Neural progenitor cell (in vitro differentiated cells): ENCODE measurements around the gene BMPR1B. TPM values are rescaled to one million over a fixed set of nuclear protein-coding genes. Genes with fewer than 3 reads are reported as not detected.

ENCODE experiments used
- DNase-seq: peaks from one replicate; pipeline ENCODE4 v3.0.0-alpha.2; 2016; ENCODE audit warnings: low spot score
- H2AFZ ChIP-seq: fragments of 200-600 bp; sonication (generic); replicated peaks from 2 replicates; pipeline ENCODE4 v1.6.1; 2016; ENCODE audit warnings: antibody characterized with exemption
- H3F3A ChIP-seq: fragments of 200-600 bp; sonication (generic); 2 replicates; pipeline ENCODE4 v1.6.1; 2016; ENCODE audit warnings: antibody characterized with exemption, low read depth
- H3K27ac ChIP-seq: fragments of 200-600 bp; sonication (generic); 2 replicates; pipeline ENCODE4 v1.5.1; 2016; ENCODE audit warnings: mild to moderate bottlenecking
- H3K27me3 ChIP-seq: fragments of 200-600 bp; sonication (generic); 2 replicates; pipeline ENCODE4 v1.6.1; 2016; ENCODE audit warnings: mild to moderate bottlenecking, moderate library complexity
- H3K36me3 ChIP-seq: fragments of 200-600 bp; sonication (generic); 2 replicates; pipeline ENCODE4 v1.5.1; 2016
- H3K4me1 ChIP-seq: fragments of 200-600 bp; sonication (generic); 2 replicates; pipeline ENCODE4 v1.6.1; 2016; ENCODE audit warnings: mixed run types
- H3K4me2 ChIP-seq: fragments of 200-600 bp; sonication (generic); 2 replicates; pipeline ENCODE4 v1.6.1; 2016
- H3K4me3 ChIP-seq: fragments of 200-600 bp; sonication (generic); 2 replicates; pipeline ENCODE4 v1.5.1; 2016
- H3K79me2 ChIP-seq: fragments of 200-600 bp; sonication (generic); 2 replicates; pipeline ENCODE4 v1.6.1; 2016; ENCODE audit warnings: low read depth
- H3K9ac ChIP-seq: fragments of 200-600 bp; sonication (generic); 2 replicates; pipeline ENCODE4 v1.6.1; 2016
- H3K9me3 ChIP-seq: fragments of 200-600 bp; sonication (generic); 2 replicates; pipeline ENCODE4 v1.5.1; 2016; ENCODE audit warnings: low read depth
- H4K20me1 ChIP-seq: fragments of 200-600 bp; sonication (generic); 2 replicates; pipeline ENCODE4 v1.6.1; 2016; ENCODE audit warnings: low read depth
- H3K27ac Mint-ChIP-seq: 3 replicates; pipeline ENCODE4 v1.8.0; 2021; ENCODE audit warnings: mixed read lengths
- H3K27me3 Mint-ChIP-seq: 2 replicates; pipeline ENCODE4 v1.8.0; 2022; ENCODE audit warnings: low read depth, mild to moderate bottlenecking, inconsistent platforms, moderate library complexity, mixed read lengths; ENCODE audit not compliant: insufficient read depth
- H3K36me3 Mint-ChIP-seq: 3 replicates; pipeline ENCODE4 v1.8.0; 2021; ENCODE audit warnings: mixed read lengths
- H3K4me1 Mint-ChIP-seq: 3 replicates; pipeline ENCODE4 v1.8.0; 2021; ENCODE audit warnings: mixed read lengths
- H3K4me3 Mint-ChIP-seq: 3 replicates; pipeline ENCODE4 v1.8.0; 2021; ENCODE audit warnings: mild to moderate bottlenecking, moderate library complexity, mixed read lengths
- H3K9me3 Mint-ChIP-seq: 3 replicates; pipeline ENCODE4 v1.8.0; 2020; ENCODE audit warnings: mixed read lengths
- EZH2 ChIP-seq: fragments of 200-600 bp; sonication (generic); IDR thresholded peaks from 2 replicates; pipeline ENCODE4 v1.6.1; 2017; ENCODE audit warnings: antibody characterized with exemption, mild to moderate bottlenecking, moderate library complexity
- EZH2phosphoT487 ChIP-seq: fragments of 200-600 bp; sonication (generic); IDR thresholded peaks from 2 replicates; pipeline ENCODE4 v1.6.1; 2017; ENCODE audit warnings: antibody characterized with exemption
- total RNA-seq: library from RNA; depleted of rRNA; stranded (reverse); fragments of >200 nt; gene quantifications from 2 replicates; pipeline ENCODE4 v1.2.3, GENCODE V29; 2015; ENCODE audit warnings: low replicate concordance
- TF ChIP-seq, protein P1 (sequence below): fragments of 200-600 bp; sonication (generic); IDR thresholded peaks from 2 replicates; pipeline ENCODE4 v1.5.1; 2017; ENCODE audit warnings: antibody characterized with exemption, mild to moderate bottlenecking

BMPR1B gene
- total RNA-seq, 1 donor from 2014 or later, result 2.7 TPM

- peaks cover 5% of the 10 kb centered on the region for H3K27me3 Mint-ChIP-seq
- H3K27me3 ChIP-seq, result no peaks in the 10 kb centered on the region
- H3K27ac ChIP-seq, result no peak overlapping the region
- H3K79me2 ChIP-seq, result no peaks in the 10 kb centered on the region
- H3K4me1 ChIP-seq, result peaks cover 15% of the 10 kb centered on the region
- peaks cover 17% of the 10 kb centered on the region for H3K9me3 Mint-ChIP-seq
- no peak overlapping the region for H3K4me2 ChIP-seq
- peaks cover 8% of the 10 kb centered on the region for H3K4me1 Mint-ChIP-seq
- no peak overlapping the region for H2AFZ ChIP-seq
- H4K20me1 ChIP-seq, result no peaks in the 10 kb centered on the region
- H3K27ac Mint-ChIP-seq, result no peak overlapping the region
- H3K4me3 Mint-ChIP-seq, result no peak overlapping the region
- H3K36me3 Mint-ChIP-seq, result peaks cover 8% of the 10 kb centered on the region
- no peaks in the 10 kb centered on the region for H3K36me3 ChIP-seq
- no peaks in the 10 kb centered on the region for H3F3A ChIP-seq
- no peak for DNase-seq
- H3K9me3 ChIP-seq, result no peaks in the 10 kb centered on the region
- TF ChIP-seq EZH2phosphoT487 (no peak), EZH2 (no peak)
- TF ChIP-seq, protein P1, sequence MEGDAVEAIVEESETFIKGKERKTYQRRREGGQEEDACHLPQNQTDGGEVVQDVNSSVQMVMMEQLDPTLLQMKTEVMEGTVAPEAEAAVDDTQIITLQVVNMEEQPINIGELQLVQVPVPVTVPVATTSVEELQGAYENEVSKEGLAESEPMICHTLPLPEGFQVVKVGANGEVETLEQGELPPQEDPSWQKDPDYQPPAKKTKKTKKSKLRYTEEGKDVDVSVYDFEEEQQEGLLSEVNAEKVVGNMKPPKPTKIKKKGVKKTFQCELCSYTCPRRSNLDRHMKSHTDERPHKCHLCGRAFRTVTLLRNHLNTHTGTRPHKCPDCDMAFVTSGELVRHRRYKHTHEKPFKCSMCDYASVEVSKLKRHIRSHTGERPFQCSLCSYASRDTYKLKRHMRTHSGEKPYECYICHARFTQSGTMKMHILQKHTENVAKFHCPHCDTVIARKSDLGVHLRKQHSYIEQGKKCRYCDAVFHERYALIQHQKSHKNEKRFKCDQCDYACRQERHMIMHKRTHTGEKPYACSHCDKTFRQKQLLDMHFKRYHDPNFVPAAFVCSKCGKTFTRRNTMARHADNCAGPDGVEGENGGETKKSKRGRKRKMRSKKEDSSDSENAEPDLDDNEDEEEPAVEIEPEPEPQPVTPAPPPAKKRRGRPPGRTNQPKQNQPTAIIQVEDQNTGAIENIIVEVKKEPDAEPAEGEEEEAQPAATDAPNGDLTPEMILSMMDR, result no peak
- no peak overlapping the region for H3K4me3 ChIP-seq
- H3K9ac ChIP-seq, result no peak overlapping the region
These were observed 203.0 kb downstream of the BMPR1B start for GRCh38 chr4:94960708-94961107.

GRCh38 chr4:94961420-94961819 lies 203.7 kb downstream of the BMPR1B start:
- H3K4me2 ChIP-seq, result no peak overlapping the region
- no peak overlapping the region for H3K4me3 ChIP-seq
- H2AFZ ChIP-seq, result no peak overlapping the region
- TF ChIP-seq EZH2, result no peak
- TF ChIP-seq, protein P1, result no peak
- TF ChIP-seq EZH2phosphoT487, result no peak
- H3K27ac Mint-ChIP-seq, result no peak overlapping the region
- peaks cover 12% of the 10 kb centered on the region for H3K4me1 ChIP-seq
- H3F3A ChIP-seq, result no peaks in the 10 kb centered on the region
- DNase-seq, result no peak
- no peaks in the 10 kb centered on the region for H3K27me3 ChIP-seq
- no peak overlapping the region for H3K4me3 Mint-ChIP-seq
- H3K36me3 Mint-ChIP-seq, result peaks cover 8% of the 10 kb centered on the region
- H3K9ac ChIP-seq, result no peak overlapping the region
- H3K9me3 Mint-ChIP-seq, result peaks cover 17% of the 10 kb centered on the region
- no peak overlapping the region for H3K27ac ChIP-seq
- H3K79me2 ChIP-seq, result no peaks in the 10 kb centered on the region
- no peaks in the 10 kb centered on the region for H3K36me3 ChIP-seq
- H4K20me1 ChIP-seq, result no peaks in the 10 kb centered on the region
- no peaks in the 10 kb centered on the region for H3K9me3 ChIP-seq
- H3K4me1 Mint-ChIP-seq, result peaks cover 8% of the 10 kb centered on the region
- peaks cover 5% of the 10 kb centered on the region for H3K27me3 Mint-ChIP-seq

- Mint-ChIP-seq H3K27ac (no peak overlapping the region), H3K4me1 (peaks cover under 1% of the 10 kb centered on the region), H3K27me3 (peaks cover 5% of the 10 kb centered on the region), H3K4me3 (no peak overlapping the region), H3K9me3 (peaks cover 17% of the 10 kb centered on the region), H3K36me3 (peaks cover 8% of the 10 kb centered on the region)
- H3K36me3 ChIP-seq, result no peaks in the 10 kb centered on the region
- H3K9ac ChIP-seq, result no peak overlapping the region
- H3K4me1 ChIP-seq, result peaks cover 1% of the 10 kb centered on the region
- no peak overlapping the region for H3K4me3 ChIP-seq
- H3K27ac ChIP-seq, result no peak overlapping the region
- no peak overlapping the region for H3K4me2 ChIP-seq
- TF ChIP-seq EZH2 (no peak), EZH2phosphoT487 (no peak)
- TF ChIP-seq, protein P1, result no peak
- no peaks in the 10 kb centered on the region for H4K20me1 ChIP-seq
- no peak overlapping the region for H2AFZ ChIP-seq
- DNase-seq, result no peak
- H3K79me2 ChIP-seq, result no peaks in the 10 kb centered on the region
- H3K27me3 ChIP-seq, result no peaks in the 10 kb centered on the region
- H3F3A ChIP-seq, result no peaks in the 10 kb centered on the region
- H3K9me3 ChIP-seq, result no peaks in the 10 kb centered on the region
These were observed 204.7 kb downstream of the BMPR1B start for GRCh38 chr4:94962484-94962883.
